IPS-18a (cell line): ENCODE measurements around the gene PIK3AP1.

Experiments used
- H3K27ac ChIP-seq: one replicate; pipeline ENCODE4 v1.5.1; 2013; ENCODE audit warnings: low read length
- H3K27me3 ChIP-seq: one replicate; pipeline ENCODE4 v1.6.1; 2013; ENCODE audit warnings: mild to moderate bottlenecking, low read length; ENCODE audit not compliant: control insufficient read depth, insufficient read depth
- H3K36me3 ChIP-seq: one replicate; pipeline ENCODE4 v1.6.1; 2013; ENCODE audit warnings: low read depth, low read length; ENCODE audit not compliant: control insufficient read depth
- H3K4me1 ChIP-seq: one replicate; pipeline ENCODE4 v1.6.1; 2013; ENCODE audit warnings: low read depth, low read length; ENCODE audit not compliant: control insufficient read depth
- H3K4me3 ChIP-seq: one replicate; pipeline ENCODE4 v1.5.1; 2013; ENCODE audit warnings: low read length
- H3K9ac ChIP-seq: one replicate; pipeline ENCODE4 v1.6.1; 2013; ENCODE audit warnings: mild to moderate bottlenecking, low read length, moderate library complexity
- H3K9me3 ChIP-seq: one replicate; pipeline ENCODE4 v1.6.1; 2013; ENCODE audit warnings: low read depth, low read length; ENCODE audit not compliant: control insufficient read depth

The PIK3AP1 gene

DNA sequence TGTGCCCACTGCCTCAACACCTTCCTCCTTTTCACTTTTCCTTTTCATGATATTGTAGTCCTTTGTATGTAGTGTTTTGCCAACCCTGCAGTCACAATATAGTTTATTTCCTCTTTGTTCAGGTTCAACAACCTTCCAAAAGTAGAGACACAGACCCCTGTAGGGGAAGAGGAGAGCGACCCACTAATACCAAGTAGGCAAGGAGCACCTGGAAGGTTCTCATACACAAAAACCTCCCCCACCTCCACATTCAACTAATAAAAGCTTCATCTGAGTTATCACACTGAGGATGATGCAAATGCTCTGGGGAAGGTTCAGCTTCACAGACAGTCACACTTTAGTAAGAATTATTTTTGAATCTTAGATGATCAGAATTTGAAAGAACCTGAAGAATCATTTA lies 41.6 kb downstream of the PIK3AP1 start:
- Histone ChIP-seq H3K36me3 (no peaks in the 10 kb centered on the region), H3K9me3 (no peaks in the 10 kb centered on the region), H3K4me3 (no peak overlapping the region), H3K9ac (no peak overlapping the region), H3K27ac (no peak overlapping the region), H3K27me3 (no peaks in the 10 kb centered on the region), H3K4me1 (no peaks in the 10 kb centered on the region)

DNA sequence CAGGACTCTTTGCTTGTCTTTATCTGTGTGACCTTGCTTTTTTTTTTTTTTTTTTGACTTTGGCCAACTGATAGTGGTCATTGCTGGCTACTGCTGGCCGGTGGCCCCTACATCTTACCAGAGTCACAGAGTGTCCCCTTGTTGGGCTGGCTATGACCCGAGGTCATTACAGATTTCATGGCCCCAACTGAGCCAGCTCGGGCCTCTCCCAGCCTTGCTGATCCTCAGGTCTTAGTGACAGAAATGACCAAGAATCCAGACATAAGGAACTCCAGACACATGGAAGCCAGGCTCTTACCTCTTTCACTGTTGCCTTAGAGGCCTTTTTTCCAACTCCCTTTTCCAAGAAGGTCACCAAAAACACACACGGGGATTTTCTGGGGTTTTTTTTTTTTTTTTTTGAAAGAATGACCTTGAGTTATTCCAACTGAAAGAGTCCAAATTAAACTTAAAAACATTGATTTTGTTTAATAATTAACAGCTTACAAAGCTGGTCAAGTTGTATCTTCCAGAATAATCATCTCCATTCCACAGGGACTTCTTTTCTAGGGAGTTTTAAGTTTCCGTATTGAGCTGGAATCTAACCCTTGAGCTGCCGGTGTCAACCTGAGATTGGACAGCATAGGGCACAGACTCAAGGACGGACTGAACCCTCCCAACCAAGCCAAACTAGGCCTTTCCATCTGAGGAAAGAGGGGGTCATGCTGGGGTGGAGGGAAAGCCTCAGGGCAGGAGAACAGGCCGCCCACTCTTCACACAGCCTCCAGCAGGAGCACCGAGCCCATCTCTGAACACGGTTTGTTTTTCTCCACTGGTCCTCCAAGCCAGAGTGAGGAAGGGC lies 43.8 kb downstream of the PIK3AP1 start:
- H3K27ac ChIP-seq, result no peak overlapping the region
- no peak overlapping the region for H3K9ac ChIP-seq
- H3K4me3 ChIP-seq, result no peak overlapping the region
- no peaks in the 10 kb centered on the region for H3K4me1 ChIP-seq
- H3K36me3 ChIP-seq, result no peaks in the 10 kb centered on the region
- H3K9me3 ChIP-seq, result no peaks in the 10 kb centered on the region
- H3K27me3 ChIP-seq, result no peaks in the 10 kb centered on the region

DNA sequence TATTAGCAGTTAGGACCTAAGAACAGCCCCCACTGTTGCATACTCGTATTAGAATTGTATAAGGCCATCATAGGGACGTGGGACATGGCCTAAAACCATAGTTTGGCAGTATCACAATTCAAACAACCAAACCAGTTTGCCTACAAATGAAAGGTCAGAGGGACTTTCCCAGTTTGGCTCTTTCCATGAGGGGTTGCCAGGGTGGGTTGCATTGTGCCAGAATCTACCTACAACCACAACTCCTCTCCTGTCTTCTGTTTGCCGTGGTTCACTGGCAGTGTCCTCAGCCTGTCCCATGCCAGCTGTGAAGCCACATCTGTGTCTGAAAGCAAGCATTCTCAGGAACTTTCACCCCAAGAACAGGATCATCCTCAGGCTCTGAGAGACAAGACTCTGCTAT lies 44.5 kb downstream of the PIK3AP1 start:
- Histone ChIP-seq H3K36me3 (no peaks in the 10 kb centered on the region), H3K27me3 (no peaks in the 10 kb centered on the region), H3K4me1 (no peaks in the 10 kb centered on the region), H3K27ac (no peak overlapping the region), H3K4me3 (no peak overlapping the region), H3K9ac (no peak overlapping the region), H3K9me3 (no peaks in the 10 kb centered on the region)

DNA sequence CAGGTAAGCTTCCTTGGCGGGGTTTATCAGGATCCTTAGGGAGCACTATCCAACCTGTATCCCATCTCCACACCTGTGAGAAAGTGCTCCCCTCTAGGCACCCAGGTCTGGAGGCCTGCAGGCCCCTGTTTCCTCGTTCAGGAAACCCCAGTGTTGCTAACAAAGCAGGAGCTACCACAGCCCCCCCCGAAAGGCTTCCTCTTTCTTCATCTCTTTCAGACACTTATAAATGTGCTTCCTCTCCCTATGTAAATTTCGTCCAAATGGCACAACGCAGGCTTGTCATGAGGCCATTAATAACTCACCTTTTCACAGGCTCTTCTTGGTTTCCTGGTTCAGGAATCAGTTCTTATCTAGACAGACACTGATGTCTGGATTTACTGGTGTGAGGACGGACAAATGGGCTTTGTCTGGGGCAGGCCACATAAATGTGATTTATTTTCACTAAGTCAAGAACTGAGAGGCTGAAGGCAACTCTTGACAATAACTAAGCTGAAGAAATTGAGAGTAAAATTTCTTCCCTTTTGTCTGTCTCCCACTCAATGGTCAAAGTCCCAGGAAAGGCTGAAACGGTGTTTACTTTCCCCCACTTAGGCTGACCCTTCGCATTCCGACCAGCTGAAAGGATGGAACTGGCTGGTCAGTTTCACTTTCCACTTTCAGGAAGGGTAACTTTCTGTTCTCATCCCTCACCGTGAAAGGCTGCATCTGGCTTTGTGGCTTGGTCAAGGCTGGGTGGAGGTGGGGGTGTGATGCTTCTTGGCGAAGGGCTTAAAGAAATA lies 46.8 kb downstream of the PIK3AP1 start:
- Histone ChIP-seq H3K4me1 (no peaks in the 10 kb centered on the region), H3K27ac (no peak overlapping the region), H3K4me3 (no peak overlapping the region), H3K9me3 (no peaks in the 10 kb centered on the region), H3K27me3 (no peaks in the 10 kb centered on the region), H3K9ac (no peak overlapping the region), H3K36me3 (no peaks in the 10 kb centered on the region)

DNA sequence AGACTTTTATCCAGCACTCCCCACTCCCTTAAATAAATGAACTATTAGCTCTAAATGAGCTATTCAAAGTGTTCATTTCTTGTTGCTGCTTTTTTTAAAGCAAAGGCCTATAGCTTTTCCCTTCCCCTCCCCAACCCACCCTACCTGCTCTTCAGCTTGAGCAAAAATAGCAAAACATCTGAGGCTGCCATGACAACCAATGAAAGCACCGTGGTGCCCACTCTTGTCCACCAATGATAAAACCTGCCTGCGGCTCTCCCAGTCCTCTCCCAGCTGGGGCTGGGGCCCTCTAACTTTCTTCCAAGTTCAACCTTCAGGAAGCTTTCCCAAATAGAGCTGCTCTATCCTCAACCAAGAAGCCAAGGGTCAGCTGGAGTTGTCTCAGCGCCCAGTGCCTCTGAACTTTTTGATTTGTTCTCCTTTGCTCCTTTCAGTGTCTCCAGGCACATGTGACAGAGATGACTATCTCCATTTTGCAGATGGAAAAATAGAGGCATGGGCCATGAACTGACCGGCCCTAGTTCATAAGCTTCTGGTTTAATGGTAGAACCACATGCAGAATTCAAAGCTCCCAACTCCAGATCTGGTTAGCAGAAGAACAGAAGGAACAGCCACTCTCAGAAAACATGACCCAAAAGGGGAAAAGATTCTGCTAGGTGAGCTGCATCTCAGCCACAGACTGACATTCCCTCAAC lies 47.7 kb downstream of the PIK3AP1 start:
- no peaks in the 10 kb centered on the region for H3K27me3 ChIP-seq
- no peak overlapping the region for H3K27ac ChIP-seq
- no peaks in the 10 kb centered on the region for H3K4me1 ChIP-seq
- H3K4me3 ChIP-seq, result no peak overlapping the region
- no peak overlapping the region for H3K9ac ChIP-seq
- no peaks in the 10 kb centered on the region for H3K9me3 ChIP-seq
- H3K36me3 ChIP-seq, result no peaks in the 10 kb centered on the region

DNA sequence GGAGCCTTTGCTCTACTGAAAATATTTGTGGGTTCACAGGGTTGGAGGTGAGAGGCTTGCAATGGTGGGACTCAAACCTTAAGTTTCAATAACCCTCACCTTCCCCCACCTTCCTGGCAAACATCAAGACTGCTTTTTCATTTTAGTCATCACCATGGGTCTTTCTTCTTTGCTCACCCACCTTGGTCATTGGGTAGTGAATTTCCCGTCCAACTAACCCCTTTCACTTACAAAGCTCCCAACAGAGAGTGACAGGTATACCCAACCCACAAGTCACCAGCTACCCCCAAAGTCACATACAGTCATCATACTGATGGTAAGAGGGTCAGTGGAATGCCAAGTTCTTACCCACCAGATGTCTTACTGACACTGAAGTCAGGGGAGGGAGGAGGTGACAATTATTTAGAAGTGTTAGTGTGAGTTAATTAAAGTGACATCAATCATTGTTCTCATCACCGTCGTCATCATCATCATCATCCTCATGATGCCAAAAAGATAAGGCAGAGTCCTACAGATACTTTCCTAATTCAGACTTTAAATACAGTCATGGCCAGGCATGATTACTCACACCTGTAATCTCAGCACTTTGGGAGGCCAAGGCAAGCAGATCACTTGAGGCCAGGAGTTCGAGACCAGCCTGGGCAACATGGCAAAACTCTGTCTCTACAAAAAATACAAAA lies 49.0 kb downstream of the PIK3AP1 start:
- Histone ChIP-seq H3K4me3 (no peak overlapping the region), H3K27ac (no peak overlapping the region), H3K9me3 (no peaks in the 10 kb centered on the region), H3K9ac (no peak overlapping the region), H3K27me3 (no peaks in the 10 kb centered on the region), H3K4me1 (no peaks in the 10 kb centered on the region), H3K36me3 (no peaks in the 10 kb centered on the region)

DNA sequence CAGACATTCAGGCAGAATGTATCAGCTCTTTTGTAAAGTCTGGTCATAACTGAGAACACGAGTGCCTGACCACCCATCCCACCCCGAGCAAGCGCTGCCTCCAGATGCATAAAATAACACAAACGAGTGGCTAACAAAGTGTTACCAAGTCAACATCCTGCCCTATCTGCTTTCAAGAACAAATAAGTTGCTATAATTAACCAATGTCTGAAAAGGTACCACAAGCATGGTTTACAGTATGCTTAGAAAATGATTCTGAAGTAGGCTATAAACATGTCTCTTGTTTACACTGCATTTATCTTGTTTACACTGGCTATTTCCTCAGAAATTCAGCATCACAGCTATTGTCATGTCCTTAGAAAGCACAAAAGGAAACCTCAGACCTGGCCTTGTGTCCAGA lies 49.5 kb downstream of the PIK3AP1 start:
- Histone ChIP-seq H3K4me1 (no peaks in the 10 kb centered on the region), H3K27ac (no peak overlapping the region)

DNA sequence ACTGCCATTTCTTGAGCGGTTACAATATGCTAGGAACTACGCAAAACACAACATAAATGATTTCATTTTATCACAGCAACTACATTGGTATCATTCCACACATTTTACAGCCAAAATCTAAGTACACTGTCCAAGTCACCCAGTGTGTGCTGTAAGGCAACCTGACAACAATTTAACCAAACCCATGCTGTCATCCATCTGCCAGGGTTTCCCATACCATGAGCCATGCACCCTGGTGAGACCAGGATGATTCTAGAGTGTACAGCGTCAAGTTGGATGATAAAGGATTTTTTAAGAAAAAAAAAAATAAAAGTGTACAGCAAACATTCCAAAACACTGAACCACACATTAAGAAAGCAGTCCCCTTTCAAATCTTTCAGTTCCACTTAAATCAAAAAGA lies 52.9 kb downstream of the PIK3AP1 start:
- Histone ChIP-seq H3K27me3 (no peaks in the 10 kb centered on the region), H3K4me3 (no peak overlapping the region), H3K27ac (no peak overlapping the region), H3K9me3 (no peaks in the 10 kb centered on the region), H3K36me3 (no peaks in the 10 kb centered on the region), H3K4me1 (peaks cover 3% of the 10 kb centered on the region), H3K9ac (no peak overlapping the region)

More for the DNA sequence above, 49.5 kb downstream of the PIK3AP1 start:
- Histone ChIP-seq H3K9me3 (no peaks in the 10 kb centered on the region), H3K36me3 (no peaks in the 10 kb centered on the region), H3K4me3 (no peak overlapping the region), H3K9ac (no peak overlapping the region), H3K27me3 (no peaks in the 10 kb centered on the region)

DNA sequence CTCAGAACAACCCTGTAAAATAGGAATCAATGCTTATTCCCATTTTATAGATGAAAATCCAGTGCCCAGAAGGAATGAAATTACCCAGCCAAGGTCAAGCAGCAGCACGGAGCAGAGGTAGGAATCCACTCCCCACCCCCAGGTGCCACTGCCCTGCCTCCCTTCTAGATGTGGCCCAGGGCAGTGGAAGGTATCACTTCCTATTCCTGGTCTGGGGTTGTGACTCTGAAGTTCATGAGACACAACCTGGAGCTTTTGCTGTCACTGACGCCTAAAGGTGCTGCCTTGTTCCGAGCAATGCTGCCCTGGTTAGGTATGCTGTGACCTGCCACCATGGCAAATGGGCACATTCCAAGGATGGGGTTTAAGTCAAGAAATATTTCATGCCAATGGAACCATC lies 53.6 kb downstream of the PIK3AP1 start:
- no peaks in the 10 kb centered on the region for H3K36me3 ChIP-seq

DNA sequence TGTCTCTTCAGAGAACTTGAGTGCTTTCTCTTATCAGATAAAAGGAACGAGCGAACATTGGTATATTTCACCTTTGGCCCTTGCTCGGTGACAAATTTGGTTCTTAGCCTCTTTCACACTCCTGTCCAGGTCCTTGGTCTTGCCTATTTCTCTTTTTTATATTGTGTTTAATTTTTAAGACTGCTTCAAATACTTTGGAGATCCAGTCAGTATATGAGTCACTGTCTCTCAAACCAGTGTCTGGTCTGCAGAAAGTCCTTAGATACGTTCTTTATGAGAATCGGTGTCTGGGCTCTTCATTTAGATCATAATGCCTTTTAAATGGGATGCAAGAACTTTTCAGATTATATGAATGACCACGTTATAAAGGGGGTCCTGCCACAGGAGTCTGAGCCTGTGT lies 55.0 kb downstream of the PIK3AP1 start:
- H3K36me3 ChIP-seq, result no peaks in the 10 kb centered on the region
- no peak overlapping the region for H3K4me3 ChIP-seq

More for the DNA sequence above, 53.6 kb downstream of the PIK3AP1 start:
- no peaks in the 10 kb centered on the region for H3K27me3 ChIP-seq
- H3K4me1 ChIP-seq, result peaks cover 3% of the 10 kb centered on the region
- no peaks in the 10 kb centered on the region for H3K9me3 ChIP-seq
- H3K4me3 ChIP-seq, result no peak overlapping the region
- H3K27ac ChIP-seq, result no peak overlapping the region
- no peak overlapping the region for H3K9ac ChIP-seq

DNA sequence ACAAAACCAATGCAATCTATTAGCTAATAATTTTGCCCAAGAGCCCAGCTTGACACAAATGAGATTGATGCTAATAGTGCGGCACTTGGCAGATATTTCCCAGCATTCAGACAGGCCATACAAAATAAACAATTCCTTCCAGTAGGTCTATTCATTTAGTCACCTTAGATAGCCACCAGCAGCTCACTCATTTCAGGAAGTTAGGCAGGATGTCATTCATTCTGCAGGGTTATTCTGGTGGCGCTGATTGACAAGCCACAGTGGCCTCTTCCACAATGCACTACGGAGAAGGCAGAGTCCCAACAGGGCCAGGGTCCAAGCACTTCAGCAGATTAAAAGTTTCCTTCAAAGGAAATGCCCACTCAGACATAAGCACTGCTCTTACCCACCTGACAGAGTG lies 55.8 kb downstream of the PIK3AP1 start:
- H3K9me3 ChIP-seq, result no peaks in the 10 kb centered on the region
- H3K27me3 ChIP-seq, result no peaks in the 10 kb centered on the region
- H3K4me1 ChIP-seq, result peaks cover 3% of the 10 kb centered on the region
- no peak overlapping the region for H3K27ac ChIP-seq
- H3K9ac ChIP-seq, result no peak overlapping the region
- no peak overlapping the region for H3K4me3 ChIP-seq
- no peaks in the 10 kb centered on the region for H3K36me3 ChIP-seq

More for the DNA sequence above, 55.0 kb downstream of the PIK3AP1 start:
- Histone ChIP-seq H3K4me1 (peaks cover 3% of the 10 kb centered on the region), H3K27ac (no peak overlapping the region), H3K9me3 (no peaks in the 10 kb centered on the region), H3K9ac (no peak overlapping the region), H3K27me3 (no peaks in the 10 kb centered on the region)
